ENCODE data around the gene LENG9. TPM values are rescaled to one million over a fixed set of nuclear protein-coding genes. Genes with fewer than 3 reads are reported as not detected.

The LENG9 gene
- total and polyA plus RNA-seq, 2 of the 13 experiments (the other 11 are each of a cell fraction or from before 2014, with no cell fraction given), result 0.75 to 2.9 TPM

DNA sequence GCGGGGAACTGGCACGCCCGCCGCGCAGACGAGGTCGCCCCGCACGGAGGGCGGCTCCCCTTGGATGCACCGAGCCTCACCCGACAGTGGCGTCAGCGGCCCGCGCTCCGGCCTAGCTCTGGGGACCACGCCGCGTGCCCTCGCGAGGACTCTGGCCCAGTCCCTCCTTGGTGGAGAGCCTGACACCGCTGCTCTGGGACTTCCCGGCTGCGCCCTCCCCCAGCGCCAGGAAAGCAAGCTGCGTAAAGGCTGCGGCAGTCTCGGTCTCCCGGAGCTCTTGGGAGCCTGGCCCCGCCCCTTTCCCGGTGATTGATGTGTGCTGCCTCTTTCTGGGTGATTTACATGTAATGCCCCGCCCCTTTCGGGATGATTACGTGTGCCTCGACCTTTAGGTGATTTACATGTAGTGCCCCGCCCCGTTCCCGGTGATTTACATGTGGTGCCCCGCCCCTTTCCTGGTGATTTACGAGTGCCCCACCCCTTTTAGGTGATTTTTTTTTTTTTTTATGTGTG is at the start of gene LENG9 (continued):
- TF ChIP-seq, protein P1, sequence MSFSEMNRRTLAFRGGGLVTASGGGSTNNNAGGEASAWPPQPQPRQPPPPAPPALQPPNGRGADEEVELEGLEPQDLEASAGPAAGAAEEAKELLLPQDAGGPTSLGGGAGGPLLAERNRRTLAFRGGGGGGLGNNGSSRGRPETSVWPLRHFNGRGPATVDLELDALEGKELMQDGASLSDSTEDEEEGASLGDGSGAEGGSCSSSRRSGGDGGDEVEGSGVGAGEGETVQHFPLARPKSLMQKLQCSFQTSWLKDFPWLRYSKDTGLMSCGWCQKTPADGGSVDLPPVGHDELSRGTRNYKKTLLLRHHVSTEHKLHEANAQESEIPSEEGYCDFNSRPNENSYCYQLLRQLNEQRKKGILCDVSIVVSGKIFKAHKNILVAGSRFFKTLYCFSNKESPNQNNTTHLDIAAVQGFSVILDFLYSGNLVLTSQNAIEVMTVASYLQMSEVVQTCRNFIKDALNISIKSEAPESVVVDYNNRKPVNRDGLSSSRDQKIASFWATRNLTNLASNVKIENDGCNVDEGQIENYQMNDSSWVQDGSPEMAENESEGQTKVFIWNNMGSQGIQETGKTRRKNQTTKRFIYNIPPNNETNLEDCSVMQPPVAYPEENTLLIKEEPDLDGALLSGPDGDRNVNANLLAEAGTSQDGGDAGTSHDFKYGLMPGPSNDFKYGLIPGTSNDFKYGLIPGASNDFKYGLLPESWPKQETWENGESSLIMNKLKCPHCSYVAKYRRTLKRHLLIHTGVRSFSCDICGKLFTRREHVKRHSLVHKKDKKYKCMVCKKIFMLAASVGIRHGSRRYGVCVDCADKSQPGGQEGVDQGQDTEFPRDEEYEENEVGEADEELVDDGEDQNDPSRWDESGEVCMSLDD (CRISPR knock-in tag; IDR thresholded peaks at IDR 0.05; ENCODE audit: borderline replicate concordance), result no peak
- TF ChIP-seq ZNF101 (CRISPR knock-in tag; IDR thresholded peaks at IDR 0.05; ENCODE audit: borderline replicate concordance, low read depth) (no peak), ZNF138 (CRISPR knock-in tag; IDR thresholded peaks at IDR 0.05; ENCODE audit: low read depth) (no peak; the same call in 1 of the 2 replicates), ZNF747 (CRISPR knock-in tag; IDR thresholded peaks at IDR 0.05; ENCODE audit: borderline replicate concordance) (no peak), HMG20A (CRISPR knock-in tag; IDR thresholded peaks at IDR 0.05; ENCODE audit: borderline replicate concordance) (no peak), TCF12 (IDR thresholded peaks at IDR 0.05) (no peak), TCF12 (CRISPR knock-in tag; IDR thresholded peaks at IDR 0.05) (no peak)
- TF ChIP-seq, protein P2, sequence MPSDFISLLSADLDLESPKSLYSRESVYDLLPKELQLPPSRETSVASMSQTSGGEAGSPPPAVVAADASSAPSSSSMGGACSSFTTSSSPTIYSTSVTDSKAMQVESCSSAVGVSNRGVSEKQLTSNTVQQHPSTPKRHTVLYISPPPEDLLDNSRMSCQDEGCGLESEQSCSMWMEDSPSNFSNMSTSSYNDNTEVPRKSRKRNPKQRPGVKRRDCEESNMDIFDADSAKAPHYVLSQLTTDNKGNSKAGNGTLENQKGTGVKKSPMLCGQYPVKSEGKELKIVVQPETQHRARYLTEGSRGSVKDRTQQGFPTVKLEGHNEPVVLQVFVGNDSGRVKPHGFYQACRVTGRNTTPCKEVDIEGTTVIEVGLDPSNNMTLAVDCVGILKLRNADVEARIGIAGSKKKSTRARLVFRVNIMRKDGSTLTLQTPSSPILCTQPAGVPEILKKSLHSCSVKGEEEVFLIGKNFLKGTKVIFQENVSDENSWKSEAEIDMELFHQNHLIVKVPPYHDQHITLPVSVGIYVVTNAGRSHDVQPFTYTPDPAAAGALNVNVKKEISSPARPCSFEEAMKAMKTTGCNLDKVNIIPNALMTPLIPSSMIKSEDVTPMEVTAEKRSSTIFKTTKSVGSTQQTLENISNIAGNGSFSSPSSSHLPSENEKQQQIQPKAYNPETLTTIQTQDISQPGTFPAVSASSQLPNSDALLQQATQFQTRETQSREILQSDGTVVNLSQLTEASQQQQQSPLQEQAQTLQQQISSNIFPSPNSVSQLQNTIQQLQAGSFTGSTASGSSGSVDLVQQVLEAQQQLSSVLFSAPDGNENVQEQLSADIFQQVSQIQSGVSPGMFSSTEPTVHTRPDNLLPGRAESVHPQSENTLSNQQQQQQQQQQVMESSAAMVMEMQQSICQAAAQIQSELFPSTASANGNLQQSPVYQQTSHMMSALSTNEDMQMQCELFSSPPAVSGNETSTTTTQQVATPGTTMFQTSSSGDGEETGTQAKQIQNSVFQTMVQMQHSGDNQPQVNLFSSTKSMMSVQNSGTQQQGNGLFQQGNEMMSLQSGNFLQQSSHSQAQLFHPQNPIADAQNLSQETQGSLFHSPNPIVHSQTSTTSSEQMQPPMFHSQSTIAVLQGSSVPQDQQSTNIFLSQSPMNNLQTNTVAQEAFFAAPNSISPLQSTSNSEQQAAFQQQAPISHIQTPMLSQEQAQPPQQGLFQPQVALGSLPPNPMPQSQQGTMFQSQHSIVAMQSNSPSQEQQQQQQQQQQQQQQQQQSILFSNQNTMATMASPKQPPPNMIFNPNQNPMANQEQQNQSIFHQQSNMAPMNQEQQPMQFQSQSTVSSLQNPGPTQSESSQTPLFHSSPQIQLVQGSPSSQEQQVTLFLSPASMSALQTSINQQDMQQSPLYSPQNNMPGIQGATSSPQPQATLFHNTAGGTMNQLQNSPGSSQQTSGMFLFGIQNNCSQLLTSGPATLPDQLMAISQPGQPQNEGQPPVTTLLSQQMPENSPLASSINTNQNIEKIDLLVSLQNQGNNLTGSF (CRISPR knock-in tag; IDR thresholded peaks at IDR 0.05), result 0 out of 2 replicates have a peak, but pooled peaks have one; percentile 77
- TF ChIP-seq, protein P3, sequence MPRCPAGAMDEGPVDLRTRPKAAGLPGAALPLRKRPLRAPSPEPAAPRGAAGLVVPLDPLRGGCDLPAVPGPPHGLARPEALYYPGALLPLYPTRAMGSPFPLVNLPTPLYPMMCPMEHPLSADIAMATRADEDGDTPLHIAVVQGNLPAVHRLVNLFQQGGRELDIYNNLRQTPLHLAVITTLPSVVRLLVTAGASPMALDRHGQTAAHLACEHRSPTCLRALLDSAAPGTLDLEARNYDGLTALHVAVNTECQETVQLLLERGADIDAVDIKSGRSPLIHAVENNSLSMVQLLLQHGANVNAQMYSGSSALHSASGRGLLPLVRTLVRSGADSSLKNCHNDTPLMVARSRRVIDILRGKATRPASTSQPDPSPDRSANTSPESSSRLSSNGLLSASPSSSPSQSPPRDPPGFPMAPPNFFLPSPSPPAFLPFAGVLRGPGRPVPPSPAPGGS (CRISPR knock-in tag; IDR thresholded peaks at IDR 0.05), result no peak
- TF ChIP-seq, protein P4, sequence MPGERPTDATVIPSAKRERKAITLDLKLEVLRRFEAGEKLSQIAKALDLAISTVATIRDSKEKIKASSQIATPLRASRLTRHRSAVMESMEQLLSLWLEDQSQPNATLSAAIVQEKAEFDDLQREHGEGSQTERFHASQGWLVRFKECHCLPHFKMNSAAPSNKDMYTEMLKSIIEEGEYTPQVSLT (CRISPR knock-in tag; IDR thresholded peaks at IDR 0.05; ENCODE audit: borderline replicate concordance, low read depth), result no peak
- TF ChIP-seq, protein P5, sequence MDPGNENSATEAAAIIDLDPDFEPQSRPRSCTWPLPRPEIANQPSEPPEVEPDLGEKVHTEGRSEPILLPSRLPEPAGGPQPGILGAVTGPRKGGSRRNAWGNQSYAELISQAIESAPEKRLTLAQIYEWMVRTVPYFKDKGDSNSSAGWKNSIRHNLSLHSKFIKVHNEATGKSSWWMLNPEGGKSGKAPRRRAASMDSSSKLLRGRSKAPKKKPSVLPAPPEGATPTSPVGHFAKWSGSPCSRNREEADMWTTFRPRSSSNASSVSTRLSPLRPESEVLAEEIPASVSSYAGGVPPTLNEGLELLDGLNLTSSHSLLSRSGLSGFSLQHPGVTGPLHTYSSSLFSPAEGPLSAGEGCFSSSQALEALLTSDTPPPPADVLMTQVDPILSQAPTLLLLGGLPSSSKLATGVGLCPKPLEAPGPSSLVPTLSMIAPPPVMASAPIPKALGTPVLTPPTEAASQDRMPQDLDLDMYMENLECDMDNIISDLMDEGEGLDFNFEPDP (CRISPR knock-in tag; conservative IDR thresholded peaks at IDR 0.05), result no peak
- TF ChIP-seq, protein P6, sequence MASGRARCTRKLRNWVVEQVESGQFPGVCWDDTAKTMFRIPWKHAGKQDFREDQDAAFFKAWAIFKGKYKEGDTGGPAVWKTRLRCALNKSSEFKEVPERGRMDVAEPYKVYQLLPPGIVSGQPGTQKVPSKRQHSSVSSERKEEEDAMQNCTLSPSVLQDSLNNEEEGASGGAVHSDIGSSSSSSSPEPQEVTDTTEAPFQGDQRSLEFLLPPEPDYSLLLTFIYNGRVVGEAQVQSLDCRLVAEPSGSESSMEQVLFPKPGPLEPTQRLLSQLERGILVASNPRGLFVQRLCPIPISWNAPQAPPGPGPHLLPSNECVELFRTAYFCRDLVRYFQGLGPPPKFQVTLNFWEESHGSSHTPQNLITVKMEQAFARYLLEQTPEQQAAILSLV (CRISPR knock-in tag; IDR thresholded peaks at IDR 0.05; ENCODE audit: borderline replicate concordance), result peak; percentile 30; the same call in 1 of the 2 replicates
- TF ChIP-seq, protein P7, sequence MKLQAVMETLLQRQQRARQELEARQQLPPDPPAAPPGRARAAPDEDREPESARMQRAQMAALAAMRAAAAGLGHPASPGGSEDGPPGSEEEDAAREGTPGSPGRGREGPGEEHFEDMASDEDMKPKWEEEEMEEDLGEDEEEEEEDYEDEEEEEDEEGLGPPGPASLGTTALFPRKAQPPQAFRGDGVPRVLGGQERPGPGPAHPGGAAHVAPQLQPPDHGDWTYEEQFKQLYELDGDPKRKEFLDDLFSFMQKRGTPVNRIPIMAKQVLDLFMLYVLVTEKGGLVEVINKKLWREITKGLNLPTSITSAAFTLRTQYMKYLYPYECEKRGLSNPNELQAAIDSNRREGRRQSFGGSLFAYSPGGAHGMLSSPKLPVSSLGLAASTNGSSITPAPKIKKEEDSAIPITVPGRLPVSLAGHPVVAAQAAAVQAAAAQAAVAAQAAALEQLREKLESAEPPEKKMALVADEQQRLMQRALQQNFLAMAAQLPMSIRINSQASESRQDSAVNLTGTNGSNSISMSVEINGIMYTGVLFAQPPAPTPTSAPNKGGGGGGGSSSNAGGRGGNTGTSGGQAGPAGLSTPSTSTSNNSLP (IDR thresholded peaks at IDR 0.05; ENCODE audit: low read depth, low read length), result peak; percentile 68

Data from HepG2 (cell line).